Activated CD4-positive, alpha-beta T cell treated with anti-CD3 and anti-CD28 coated beads, Interleukin-2, amount 10 ng/mL, durations not matched to agents 24 days and 14 days (primary cell): ENCODE data around the gene ITSN2. TPM values are rescaled to one million over a fixed set of nuclear protein-coding genes. Genes with fewer than 3 reads are reported as not detected.
A peak's percentile ranks its signal among the peaks of the same experiment; 100 is the strongest.
"Not testable (repeated sequence)": the region's sequence is repeated elsewhere in the genome, so short reads cannot be mapped to it uniquely, and the experiment has no call there.

ENCODE experiments used
- DNase-seq: peaks from one replicate; pipeline ENCODE4 v3.0.0; 2022
- H3K27ac Mint-ChIP-seq: one replicate; pipeline ENCODE4 v1.8.0; 2022; ENCODE audit warnings: mild to moderate bottlenecking, mixed read lengths
- H3K27me3 Mint-ChIP-seq: one replicate; pipeline ENCODE4 v1.8.0; 2022; ENCODE audit warnings: mixed read lengths
- H3K36me3 Mint-ChIP-seq: one replicate; pipeline ENCODE4 v1.8.0; 2022; ENCODE audit warnings: low read depth, mild to moderate bottlenecking, mixed read lengths
- H3K4me1 Mint-ChIP-seq: one replicate; pipeline ENCODE4 v1.8.0; 2021; ENCODE audit warnings: mixed read lengths
- H3K4me3 Mint-ChIP-seq: one replicate; pipeline ENCODE4 v1.8.0; 2022; ENCODE audit warnings: mild to moderate bottlenecking, moderate library complexity, mixed read lengths
- H3K9me3 Mint-ChIP-seq: one replicate; pipeline ENCODE4 v1.8.0; 2021; ENCODE audit warnings: mixed read lengths
- intact Hi-C: fragments of 100-400 bp; cut with micrococcal nuclease; formaldehyde crosslinking; loops from one replicate; pipeline ENCODE4 v1.15.1; 2023
- total RNA-seq: library from RNA; stranded (reverse); gene quantifications from 2 replicates; pipeline ENCODE4 v1.2.3, GENCODE V29; 2022

Gene ITSN2
- total RNA-seq, 1 donor from 2014 or later: 55.7 TPM

DNA sequence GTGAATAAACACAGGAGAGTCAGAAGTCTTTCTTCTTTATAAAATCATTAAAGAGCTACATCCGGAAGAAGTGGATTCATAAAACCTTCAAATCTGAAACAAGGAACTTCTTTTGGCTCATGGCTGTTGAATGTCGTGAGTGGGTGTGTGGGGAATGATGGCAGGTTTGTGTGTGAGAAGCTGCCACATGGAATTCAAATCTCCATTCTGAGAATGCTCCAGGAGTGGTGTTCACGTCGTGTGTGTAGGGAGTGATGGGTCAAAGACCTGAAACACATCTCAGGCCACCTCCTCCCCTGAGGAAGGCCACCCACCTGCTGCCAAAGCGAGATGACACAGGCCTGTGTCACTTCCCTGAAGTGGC is 156.6 kb downstream of the ITSN2 start:
- DNase-seq: no peak
- intact Hi-C loops: no loop called here
- Mint-ChIP-seq H3K4me1 (no peaks in the 10 kb centered on the region), H3K27ac (no peak overlapping the region), H3K36me3 (peaks cover 22% of the 10 kb centered on the region), H3K27me3 (no peaks in the 10 kb centered on the region), H3K4me3 (no peak overlapping the region), H3K9me3 (no peaks in the 10 kb centered on the region)

DNA sequence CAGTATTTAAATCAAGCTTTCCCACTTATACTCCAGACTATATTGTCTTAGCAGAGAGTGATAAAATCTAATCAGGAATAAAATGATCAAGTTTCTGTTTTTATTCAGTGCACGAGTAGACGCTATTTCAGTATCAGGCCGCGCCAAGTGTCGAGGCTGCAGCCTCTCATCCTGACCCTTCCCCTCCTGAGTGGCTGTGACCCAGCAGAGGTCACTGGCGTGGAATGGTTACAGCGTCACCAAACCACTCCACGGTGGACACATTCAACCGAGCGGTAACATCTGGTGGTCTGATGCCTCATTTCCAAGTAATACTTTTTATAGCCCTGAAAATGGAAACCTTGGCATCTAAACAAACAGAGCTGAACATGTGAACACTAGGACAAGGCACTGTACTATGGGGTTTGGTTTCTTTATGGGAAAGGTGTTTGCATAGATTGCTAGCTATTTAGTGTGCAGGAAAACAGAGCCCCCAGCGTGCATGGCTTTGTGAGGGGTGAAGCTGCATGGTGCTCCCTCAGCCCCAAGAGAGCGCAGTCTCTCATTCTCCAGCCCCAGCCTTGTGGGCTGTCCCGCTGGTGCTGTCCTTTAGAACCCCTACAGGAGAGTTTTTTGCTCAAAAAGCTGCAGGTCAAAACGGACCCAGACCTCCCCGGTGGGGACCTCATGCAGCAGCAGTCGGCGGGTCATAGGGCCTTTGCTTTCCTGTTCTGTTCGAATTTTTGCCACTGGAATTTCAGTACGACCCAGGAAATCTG is 157.1 kb downstream of the ITSN2 start:
- Mint-ChIP-seq H3K36me3 (peaks cover 17% of the 10 kb centered on the region), H3K4me1 (no peaks in the 10 kb centered on the region), H3K27ac (no peak overlapping the region), H3K4me3 (no peak overlapping the region), H3K27me3 (no peaks in the 10 kb centered on the region), H3K9me3 (no peaks in the 10 kb centered on the region)
- intact Hi-C loops: no loop called here
- no peak for DNase-seq

DNA sequence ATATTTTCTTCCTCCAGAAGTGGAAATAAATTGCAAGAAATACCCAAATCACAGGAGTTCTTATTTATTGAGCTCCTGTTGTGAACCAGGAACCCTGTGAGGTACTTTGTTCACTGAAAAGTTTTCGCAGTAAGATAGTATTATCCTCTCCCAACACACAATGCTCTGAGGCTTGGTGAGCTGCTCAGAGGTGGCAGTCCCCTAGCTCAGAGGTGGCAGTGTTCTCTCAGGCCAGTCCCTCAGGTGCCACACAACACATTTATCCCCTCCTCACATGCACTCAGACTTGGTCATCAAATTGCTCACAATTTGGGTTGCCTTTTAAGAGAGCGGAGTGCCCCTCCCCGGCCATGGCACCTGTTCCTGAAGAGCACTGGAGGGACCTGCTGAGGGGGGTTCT is 159.5 kb downstream of the ITSN2 start:
- Mint-ChIP-seq H3K9me3 (peaks cover 5% of the 10 kb centered on the region), H3K36me3 (peaks cover 12% of the 10 kb centered on the region), H3K27ac (no peak overlapping the region), H3K4me3 (no peak overlapping the region), H3K27me3 (peaks cover 3% of the 10 kb centered on the region), H3K4me1 (no peaks in the 10 kb centered on the region)
- DNase-seq: no peak
- intact Hi-C loops: no loop called here

DNA sequence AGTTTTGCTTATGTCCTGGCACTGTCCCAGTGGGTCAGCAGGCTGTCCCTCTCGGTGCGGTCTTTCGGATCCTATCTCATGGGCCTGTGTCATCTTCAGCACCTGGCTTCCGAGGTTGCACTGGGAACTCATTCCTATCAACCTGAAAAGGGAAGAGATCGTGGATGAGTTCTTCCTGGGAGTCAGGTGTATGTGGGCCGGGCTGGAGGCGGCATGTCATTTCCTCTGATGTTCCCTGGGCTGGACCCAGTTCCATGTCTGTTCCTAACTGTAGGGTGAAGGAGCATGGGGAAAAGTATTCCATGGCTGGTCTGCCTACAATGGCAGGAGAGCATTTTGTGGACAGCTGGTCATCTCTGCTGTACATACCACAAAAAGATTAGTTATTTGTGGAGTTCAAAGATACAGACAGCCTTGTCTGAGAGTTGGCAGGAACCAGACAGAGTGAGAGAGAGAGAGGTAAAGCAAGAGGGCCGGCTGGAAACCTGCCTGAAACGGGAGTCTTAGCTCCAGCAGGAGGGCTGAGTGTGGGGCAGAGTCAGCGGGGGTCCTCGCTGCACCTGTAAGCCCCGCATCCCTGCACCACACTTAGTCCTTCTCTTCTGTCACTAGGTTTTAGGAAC is 160.3 kb downstream of the ITSN2 start:
- intact Hi-C loops: no loop called here
- Mint-ChIP-seq H3K4me1 (no peaks in the 10 kb centered on the region), H3K36me3 (peaks cover 9% of the 10 kb centered on the region), H3K27ac (no peak overlapping the region), H3K27me3 (peaks cover 4% of the 10 kb centered on the region), H3K9me3 (peaks cover 5% of the 10 kb centered on the region), H3K4me3 (no peak overlapping the region)
- no peak for DNase-seq

DNA sequence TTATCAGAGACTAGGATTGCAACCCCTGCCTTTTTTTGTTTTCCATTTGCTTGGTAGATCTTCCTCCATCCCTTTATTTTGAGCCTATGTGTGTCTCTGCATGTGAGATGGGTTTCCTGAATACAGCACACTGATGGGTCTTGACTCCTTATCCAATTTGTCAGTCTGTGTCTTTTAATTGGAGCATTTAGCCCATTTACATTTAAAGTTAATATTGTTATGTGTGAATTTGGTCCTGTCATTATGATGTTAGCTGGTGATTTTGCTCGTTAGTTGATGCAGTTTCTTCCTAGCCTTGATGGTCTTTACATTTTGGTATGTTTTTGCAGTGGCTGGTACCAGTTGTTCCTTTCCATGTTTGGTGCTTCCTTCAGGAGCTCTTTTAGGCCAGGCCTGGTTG is 163.1 kb downstream of the ITSN2 start:
- DNase-seq, H3K9me3 Mint-ChIP-seq, H3K36me3 Mint-ChIP-seq, H3K4me3 Mint-ChIP-seq, intact Hi-C loops, H3K27ac Mint-ChIP-seq, H3K4me1 Mint-ChIP-seq, H3K27me3 Mint-ChIP-seq: not testable (repeated sequence)

DNA sequence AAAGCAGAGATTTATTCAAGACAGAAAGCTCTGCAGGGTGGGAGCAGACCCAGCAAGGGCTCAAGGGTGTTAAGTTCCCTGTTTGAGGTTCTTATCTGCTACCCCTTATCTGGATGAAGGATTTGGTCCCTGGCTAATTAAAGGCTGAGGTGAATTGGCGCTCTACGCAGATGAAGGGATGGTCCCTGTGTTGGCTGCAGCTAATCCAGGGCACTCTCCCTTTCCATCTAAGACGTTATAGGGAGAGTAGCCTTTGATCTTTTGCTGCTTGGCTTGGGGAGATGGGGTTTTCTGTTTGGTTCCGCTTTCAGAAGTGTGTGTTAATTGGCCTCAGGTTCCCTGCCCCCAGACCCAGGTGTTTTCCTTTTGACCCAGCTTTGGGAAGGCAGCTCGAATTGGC is 168.5 kb downstream of the ITSN2 start:
- Mint-ChIP-seq H3K27me3 (peaks cover 11% of the 10 kb centered on the region), H3K27ac (no peak overlapping the region), H3K9me3 (peaks cover 4% of the 10 kb centered on the region), H3K36me3 (no peaks in the 10 kb centered on the region), H3K4me3 (no peak overlapping the region), H3K4me1 (no peaks in the 10 kb centered on the region)
- intact Hi-C loops: no loop called here
- DNase-seq: no peak

DNA sequence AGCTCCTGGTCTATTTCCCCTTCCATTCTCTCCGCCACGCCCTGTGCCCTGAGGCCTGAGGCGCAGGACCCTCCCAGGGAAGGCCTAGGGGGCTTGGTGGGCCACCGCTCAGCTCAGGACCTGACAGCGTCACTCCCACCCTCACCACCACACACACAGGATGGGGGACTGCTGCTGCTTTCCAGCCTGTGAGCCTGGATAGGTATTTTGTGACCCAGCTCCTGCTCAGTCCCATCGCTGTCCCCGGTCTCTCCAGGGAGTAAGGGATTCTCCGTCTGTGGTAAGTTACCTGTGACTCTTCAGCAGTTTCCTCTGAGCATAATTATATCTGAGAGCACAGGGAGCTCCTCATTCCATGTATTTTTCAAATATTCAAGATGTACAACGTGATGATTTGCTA is 169.2 kb downstream of the ITSN2 start:
- Mint-ChIP-seq H3K27ac (no peak overlapping the region), H3K4me3 (no peak overlapping the region), H3K4me1 (no peaks in the 10 kb centered on the region), H3K36me3 (no peaks in the 10 kb centered on the region), H3K9me3 (no peaks in the 10 kb centered on the region), H3K27me3 (peaks cover 8% of the 10 kb centered on the region)
- intact Hi-C loops: no loop called here
- no peak for DNase-seq

DNA sequence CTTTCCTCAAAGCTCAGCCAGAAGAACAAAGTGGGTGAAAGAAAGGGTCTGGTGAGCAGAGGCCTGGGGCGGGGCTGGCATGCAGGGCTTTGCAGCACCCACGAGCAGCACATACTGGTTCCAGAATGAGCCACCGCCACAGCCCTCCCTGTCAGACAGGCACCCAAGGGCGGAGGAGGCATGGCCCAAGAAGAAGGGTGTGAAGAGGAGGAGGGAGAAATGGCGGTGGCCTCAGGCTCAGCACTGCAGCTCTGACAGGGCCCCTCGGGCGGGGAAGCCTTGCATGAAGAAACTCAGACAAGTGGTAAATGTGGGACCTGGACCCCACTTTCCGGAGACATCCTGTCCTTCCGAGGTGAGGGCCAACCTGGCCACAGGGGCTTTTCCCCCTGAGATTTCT is 169.8 kb downstream of the ITSN2 start:
- Mint-ChIP-seq H3K36me3 (no peaks in the 10 kb centered on the region), H3K27ac (no peak overlapping the region), H3K9me3 (no peaks in the 10 kb centered on the region), H3K4me1 (no peaks in the 10 kb centered on the region), H3K27me3 (peaks cover 8% of the 10 kb centered on the region), H3K4me3 (no peak overlapping the region)
- intact Hi-C loops: no loop called here
- DNase-seq: no peak

DNA sequence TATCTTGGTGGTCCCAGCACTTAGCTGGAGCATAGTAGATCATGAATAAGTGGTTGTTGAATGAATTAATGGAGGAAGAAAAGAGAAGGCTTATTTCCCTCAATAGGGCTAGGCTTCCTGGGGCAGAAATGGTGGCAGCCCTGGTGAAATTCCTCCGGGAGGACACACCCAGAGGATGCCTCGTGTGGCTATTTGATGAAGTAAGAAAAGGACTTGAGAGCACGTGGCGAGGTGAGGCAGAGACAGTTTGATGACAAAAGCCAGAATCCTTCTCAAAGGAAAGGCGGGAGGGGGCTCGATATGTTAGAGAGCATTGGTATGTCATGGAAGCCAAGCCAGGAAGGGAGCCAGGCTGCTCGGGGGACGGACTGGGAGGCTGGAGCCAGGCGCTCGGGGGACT is 170.8 kb downstream of the ITSN2 start:
- Mint-ChIP-seq H3K27me3 (peaks cover 6% of the 10 kb centered on the region), H3K4me1 (no peaks in the 10 kb centered on the region), H3K27ac (no peak overlapping the region), H3K36me3 (no peaks in the 10 kb centered on the region), H3K9me3 (no peaks in the 10 kb centered on the region), H3K4me3 (no peak overlapping the region)
- intact Hi-C loops: no loop called here
- no peak for DNase-seq

DNA sequence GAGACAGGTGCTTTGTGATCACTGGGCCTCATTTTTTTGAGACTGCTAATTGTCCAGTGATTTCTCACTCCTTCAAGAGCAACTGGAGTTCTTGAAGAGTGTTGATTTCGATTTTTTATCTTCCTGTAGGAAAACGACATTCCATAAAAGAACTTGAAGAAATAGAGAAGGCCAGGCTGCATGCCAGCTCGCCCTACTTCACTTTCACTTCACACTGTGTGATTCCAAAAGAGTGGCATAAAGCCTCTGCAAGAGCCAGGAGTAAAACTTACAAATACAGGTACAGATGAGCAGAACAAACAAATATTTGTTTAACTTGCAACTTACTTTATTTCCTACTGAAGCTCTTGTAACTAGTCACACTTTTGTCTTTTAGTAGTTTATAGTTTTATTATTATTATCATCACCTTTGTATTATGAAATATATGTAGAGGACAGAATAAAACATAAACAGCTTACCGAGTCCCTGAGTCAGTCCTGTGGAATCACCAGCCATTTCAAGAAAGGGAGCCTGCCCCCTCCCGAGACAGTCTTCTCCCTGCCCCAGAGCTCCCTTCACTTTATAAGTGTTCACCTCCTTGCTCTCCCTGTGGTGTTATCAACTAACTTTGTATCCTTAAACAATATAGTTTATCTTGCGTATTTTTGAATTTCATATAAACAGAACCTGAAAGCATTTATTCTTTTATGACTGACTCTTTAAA is 176.8 kb downstream of the ITSN2 start:
- no peak overlapping the region for H3K27ac Mint-ChIP-seq
- no peaks in the 10 kb centered on the region for H3K4me1 Mint-ChIP-seq
- no peaks in the 10 kb centered on the region for H3K9me3 Mint-ChIP-seq
- no peak for DNase-seq
- intact Hi-C loops: no loop called here
- H3K36me3 Mint-ChIP-seq: no peaks in the 10 kb centered on the region
- no peak overlapping the region for H3K4me3 Mint-ChIP-seq
- H3K27me3 Mint-ChIP-seq: peaks cover 4% of the 10 kb centered on the region

DNA sequence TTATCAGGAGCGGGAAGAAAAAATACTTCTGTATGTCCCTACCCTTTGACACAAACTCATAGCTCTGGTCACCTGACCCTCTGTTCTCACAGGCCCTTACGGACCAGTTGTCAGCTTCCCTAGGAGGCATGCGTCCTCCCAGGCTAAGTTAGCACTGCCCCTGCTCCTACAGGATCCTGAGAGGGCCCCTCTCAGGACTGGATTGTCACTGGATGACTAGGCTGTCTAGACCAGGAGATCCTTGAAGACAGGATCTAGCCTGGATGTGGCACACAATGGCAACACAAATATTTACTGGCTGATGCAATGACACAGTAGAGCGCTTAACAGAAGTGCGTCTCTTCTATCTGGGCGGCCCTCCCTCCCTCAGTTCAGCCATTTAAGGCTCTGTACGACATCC is 177.8 kb downstream of the ITSN2 start:
- Mint-ChIP-seq H3K4me1 (no peaks in the 10 kb centered on the region), H3K27me3 (peaks cover 4% of the 10 kb centered on the region), H3K36me3 (no peaks in the 10 kb centered on the region), H3K9me3 (no peaks in the 10 kb centered on the region), H3K27ac (no peak overlapping the region), H3K4me3 (no peak overlapping the region)
- intact Hi-C loops: no loop called here
- no peak for DNase-seq

DNA sequence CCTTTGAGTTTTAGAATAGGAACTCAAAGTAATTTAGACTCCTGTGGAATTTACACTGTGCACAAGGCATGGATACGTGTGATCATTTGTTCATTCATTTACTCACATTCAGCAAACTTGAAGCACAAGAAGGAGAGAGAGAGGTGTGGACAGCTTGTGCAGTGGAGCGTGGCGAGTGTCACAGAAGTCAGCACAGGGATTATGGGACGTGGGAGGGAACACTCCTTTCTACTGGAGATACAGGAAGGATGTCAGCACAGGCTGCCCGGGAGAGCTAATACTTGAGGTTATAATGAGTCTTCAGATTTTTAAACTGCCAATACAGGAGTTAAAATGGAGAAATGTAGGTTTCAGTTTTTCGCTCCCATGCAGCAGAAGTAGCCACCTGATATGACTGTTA is 178.5 kb downstream of the ITSN2 start:
- Mint-ChIP-seq H3K4me3 (no peak overlapping the region), H3K27ac (no peak overlapping the region), H3K27me3 (peaks cover 2% of the 10 kb centered on the region), H3K9me3 (no peaks in the 10 kb centered on the region), H3K4me1 (no peaks in the 10 kb centered on the region), H3K36me3 (no peaks in the 10 kb centered on the region)
- DNase-seq: no peak
- intact Hi-C loops: no loop called here

DNA sequence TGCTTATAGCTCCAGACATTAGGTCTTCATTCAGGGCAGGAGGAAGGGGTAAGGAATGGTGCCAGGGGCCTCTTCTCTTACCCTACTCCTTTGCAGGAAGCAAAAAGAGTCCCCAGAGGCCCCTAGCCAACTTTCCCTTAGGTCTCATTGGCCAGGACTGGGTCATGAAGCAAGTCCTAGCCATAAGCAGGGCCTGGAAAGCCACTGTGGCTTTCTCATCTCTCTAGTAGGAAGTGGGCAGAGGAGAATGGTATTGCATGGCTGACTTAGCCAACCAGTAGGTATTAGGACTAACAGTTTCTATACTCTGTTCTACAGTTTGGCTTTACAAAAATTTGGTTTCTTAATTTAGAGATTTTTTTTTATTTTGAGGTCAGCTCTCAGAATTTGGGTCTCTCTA is 180.7 kb downstream of the ITSN2 start:
- Mint-ChIP-seq H3K36me3 (no peaks in the 10 kb centered on the region), H3K27me3 (peaks cover 5% of the 10 kb centered on the region), H3K4me3 (no peak overlapping the region), H3K4me1 (no peaks in the 10 kb centered on the region), H3K27ac (no peak overlapping the region), H3K9me3 (no peaks in the 10 kb centered on the region)
- no peak for DNase-seq
- intact Hi-C loops: no loop called here

DNA sequence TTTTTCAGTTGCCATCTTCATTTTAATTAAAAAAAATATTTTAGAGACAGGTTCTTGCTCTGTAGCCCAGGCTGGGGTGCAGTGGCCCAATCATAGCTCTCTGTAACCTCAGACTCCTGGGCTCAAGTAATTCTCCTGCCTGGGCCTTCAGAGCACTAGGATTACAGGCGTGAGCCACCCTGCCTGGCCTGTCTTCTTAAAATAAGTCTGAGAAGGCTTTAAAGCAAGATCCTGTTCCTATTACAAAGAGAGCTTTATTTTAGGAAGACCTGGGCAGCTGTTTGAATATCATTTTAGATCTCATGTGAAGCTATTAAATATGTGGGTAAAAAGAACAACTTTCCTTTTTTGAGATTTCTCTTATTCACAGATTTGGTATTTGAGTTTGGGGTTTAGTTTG is 184.0 kb downstream of the ITSN2 start:
- H3K27me3 Mint-ChIP-seq: peaks cover 14% of the 10 kb centered on the region
- DNase-seq: peak; percentile 34
- no peaks in the 10 kb centered on the region for H3K9me3 Mint-ChIP-seq
- no peaks in the 10 kb centered on the region for H3K4me1 Mint-ChIP-seq
- H3K36me3 Mint-ChIP-seq: no peaks in the 10 kb centered on the region
- no peak overlapping the region for H3K4me3 Mint-ChIP-seq
- H3K27ac Mint-ChIP-seq: no peak overlapping the region
- intact Hi-C loops: no loop called here
